ENCODE data around the gene RGS14.

RGS14 gene

GRCh38 chr5:177328545-177329231 is 29.0 kb upstream of the RGS14 start:
- Histone ChIP-seq H3K9me3 (ENCODE audit: control insufficient read depth in 2 of 2, low read length in 2 of 2) (no peaks in the 10 kb centered on the region), H3K4me3 (ENCODE audit: low read length in 2 of 2) (no peak overlapping the region), H3K27ac (ENCODE audit: low read depth in 2 of 2, low read length in 2 of 2) (no peak overlapping the region), H3K9ac (ENCODE audit: low read depth in 1 of 2, low read length in 2 of 2) (no peak overlapping the region), H3K36me3 (ENCODE audit: control insufficient read depth in 2 of 2, insufficient read depth in 2 of 2, low read length in 2 of 2) (peaks cover 30 to 45% of the 10 kb centered on the region in 2 donors), H3K4me1 (ENCODE audit: control insufficient read depth in 2 of 2, insufficient read depth in 2 of 2, low read length in 2 of 2) (peaks cover 0 to 4% of the 10 kb centered on the region in 2 donors), H3K27me3 (ENCODE audit: control insufficient read depth in 2 of 2, insufficient read depth in 2 of 2, low read length in 2 of 2) (no peaks in the 10 kb centered on the region)

GRCh38 chr5:177329883-177330282 is 27.8 kb upstream of the RGS14 start:
- no peaks in the 10 kb centered on the region for H3K9me3 ChIP-seq (ENCODE audit: control insufficient read depth in 2 of 2, low read length in 2 of 2)
- peaks cover 42 to 57% of the 10 kb centered on the region in 2 donors for H3K36me3 ChIP-seq (ENCODE audit: control insufficient read depth in 2 of 2, insufficient read depth in 2 of 2, low read length in 2 of 2)
- no peak overlapping the region for H3K9ac ChIP-seq (ENCODE audit: low read depth in 1 of 2, low read length in 2 of 2)
- H3K27ac ChIP-seq (ENCODE audit: low read depth in 2 of 2, low read length in 2 of 2) = no peak overlapping the region
- H3K4me3 ChIP-seq (ENCODE audit: low read length in 2 of 2) = no peak overlapping the region
- no peaks in the 10 kb centered on the region for H3K27me3 ChIP-seq (ENCODE audit: control insufficient read depth in 2 of 2, insufficient read depth in 2 of 2, low read length in 2 of 2)
- H3K4me1 ChIP-seq (ENCODE audit: control insufficient read depth in 2 of 2, insufficient read depth in 2 of 2, low read length in 2 of 2) = peaks cover 0 to 4% of the 10 kb centered on the region in 2 donors

- Histone ChIP-seq H3K9me3 (ENCODE audit: control insufficient read depth in 2 of 2, low read length in 2 of 2) (no peaks in the 10 kb centered on the region), H3K27ac (ENCODE audit: low read depth in 2 of 2, low read length in 2 of 2) (no peak overlapping the region), H3K9ac (ENCODE audit: low read depth in 1 of 2, low read length in 2 of 2) (no peak overlapping the region), H3K4me1 (ENCODE audit: control insufficient read depth in 2 of 2, insufficient read depth in 2 of 2, low read length in 2 of 2) (peaks cover 0 to 2% of the 10 kb centered on the region in 2 donors), H3K4me3 (ENCODE audit: low read length in 2 of 2) (no peak overlapping the region), H3K27me3 (ENCODE audit: control insufficient read depth in 2 of 2, insufficient read depth in 2 of 2, low read length in 2 of 2) (no peaks in the 10 kb centered on the region), H3K36me3 (ENCODE audit: control insufficient read depth in 2 of 2, insufficient read depth in 2 of 2, low read length in 2 of 2) (peaks cover 55 to 70% of the 10 kb centered on the region in 2 donors)
Observed at GRCh38 chr5:177330991-177331842, 26.5 kb upstream of the RGS14 start.

DNA sequence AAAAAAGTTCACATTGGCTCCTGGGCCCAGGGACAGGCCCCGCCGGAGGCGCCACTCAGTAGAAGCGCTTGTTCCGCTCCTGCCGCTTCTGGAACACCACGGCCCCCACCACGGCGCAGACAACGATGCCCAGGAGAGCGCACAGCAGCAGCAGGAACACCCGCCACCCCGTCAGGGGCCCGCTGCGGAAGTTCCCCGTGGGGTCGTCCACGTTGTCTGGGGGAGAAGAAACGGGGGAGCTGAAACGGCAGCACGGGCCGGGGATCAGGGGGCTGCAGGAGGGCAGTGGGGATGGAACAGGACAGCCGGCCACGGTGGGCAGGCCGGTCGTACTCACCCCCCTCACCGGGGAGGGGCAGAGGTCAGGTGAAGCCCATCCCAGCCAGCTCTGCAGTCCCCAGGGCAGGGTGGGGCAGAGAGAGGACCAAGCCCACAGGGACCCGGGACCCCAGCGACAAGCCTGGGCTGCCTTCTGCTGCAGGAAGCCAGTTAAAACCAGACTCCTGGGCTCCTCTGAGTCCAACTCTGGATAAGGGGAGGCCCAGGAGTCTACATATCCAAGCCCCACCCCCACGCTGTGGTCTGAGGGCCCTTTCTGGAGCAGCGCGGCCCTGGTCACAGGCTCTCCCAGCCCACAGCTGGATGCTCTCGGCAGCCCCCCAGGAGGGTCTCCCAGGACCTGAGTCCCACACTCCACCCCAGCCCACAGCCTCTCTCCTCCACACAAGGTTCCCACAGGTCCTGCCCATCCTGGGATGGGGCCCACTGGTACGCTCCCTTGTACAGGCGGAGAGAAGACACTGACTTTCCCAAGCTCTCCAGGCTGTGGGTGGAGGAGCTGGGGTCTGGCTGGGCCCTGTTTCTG is 25.5 kb upstream of the RGS14 start:
- Histone ChIP-seq H3K36me3 (ENCODE audit: control insufficient read depth in 2 of 2, insufficient read depth in 2 of 2, low read length in 2 of 2) (peaks cover 66 to 79% of the 10 kb centered on the region in 2 donors), H3K4me1 (ENCODE audit: control insufficient read depth in 2 of 2, insufficient read depth in 2 of 2, low read length in 2 of 2) (no peaks in the 10 kb centered on the region), H3K4me3 (ENCODE audit: low read length in 2 of 2) (no peak overlapping the region)

DNA sequence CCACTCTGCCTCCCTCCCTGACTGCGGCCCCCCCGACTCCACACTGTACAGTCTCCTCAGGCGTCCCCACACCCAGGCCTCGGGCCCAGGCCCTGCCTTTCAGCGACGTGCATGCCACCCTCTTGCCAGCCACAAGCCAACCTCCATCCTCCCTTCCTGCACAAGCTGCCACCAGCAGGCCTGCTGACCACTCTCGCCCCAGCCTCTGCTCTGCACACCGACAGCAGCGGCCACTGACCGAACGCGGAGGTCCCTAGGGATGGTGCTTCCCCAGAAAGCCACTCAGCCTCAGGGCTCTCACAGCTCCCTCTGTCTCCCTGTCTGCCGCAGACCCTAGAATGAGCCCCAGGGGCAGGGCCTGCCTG is 24.8 kb upstream of the RGS14 start:
- no peak overlapping the region for H3K4me3 ChIP-seq (ENCODE audit: low read length in 2 of 2)
- H3K27me3 ChIP-seq (ENCODE audit: control insufficient read depth in 2 of 2, insufficient read depth in 2 of 2, low read length in 2 of 2) = no peaks in the 10 kb centered on the region
- peaks cover 72 to 81% of the 10 kb centered on the region in 2 donors for H3K36me3 ChIP-seq (ENCODE audit: control insufficient read depth in 2 of 2, insufficient read depth in 2 of 2, low read length in 2 of 2)
- H3K27ac ChIP-seq (ENCODE audit: low read depth in 2 of 2, low read length in 2 of 2) = no peak overlapping the region
- no peaks in the 10 kb centered on the region for H3K4me1 ChIP-seq (ENCODE audit: control insufficient read depth in 2 of 2, insufficient read depth in 2 of 2, low read length in 2 of 2)
- no peaks in the 10 kb centered on the region for H3K9me3 ChIP-seq (ENCODE audit: control insufficient read depth in 2 of 2, low read length in 2 of 2)
- no peak overlapping the region for H3K9ac ChIP-seq (ENCODE audit: low read depth in 1 of 2, low read length in 2 of 2)

More for the DNA sequence above, 25.5 kb upstream of the RGS14 start:
- no peak overlapping the region for H3K9ac ChIP-seq (ENCODE audit: low read depth in 1 of 2, low read length in 2 of 2)
- no peaks in the 10 kb centered on the region for H3K9me3 ChIP-seq (ENCODE audit: control insufficient read depth in 2 of 2, low read length in 2 of 2)
- no peak overlapping the region for H3K27ac ChIP-seq (ENCODE audit: low read depth in 2 of 2, low read length in 2 of 2)
- no peaks in the 10 kb centered on the region for H3K27me3 ChIP-seq (ENCODE audit: control insufficient read depth in 2 of 2, insufficient read depth in 2 of 2, low read length in 2 of 2)

DNA sequence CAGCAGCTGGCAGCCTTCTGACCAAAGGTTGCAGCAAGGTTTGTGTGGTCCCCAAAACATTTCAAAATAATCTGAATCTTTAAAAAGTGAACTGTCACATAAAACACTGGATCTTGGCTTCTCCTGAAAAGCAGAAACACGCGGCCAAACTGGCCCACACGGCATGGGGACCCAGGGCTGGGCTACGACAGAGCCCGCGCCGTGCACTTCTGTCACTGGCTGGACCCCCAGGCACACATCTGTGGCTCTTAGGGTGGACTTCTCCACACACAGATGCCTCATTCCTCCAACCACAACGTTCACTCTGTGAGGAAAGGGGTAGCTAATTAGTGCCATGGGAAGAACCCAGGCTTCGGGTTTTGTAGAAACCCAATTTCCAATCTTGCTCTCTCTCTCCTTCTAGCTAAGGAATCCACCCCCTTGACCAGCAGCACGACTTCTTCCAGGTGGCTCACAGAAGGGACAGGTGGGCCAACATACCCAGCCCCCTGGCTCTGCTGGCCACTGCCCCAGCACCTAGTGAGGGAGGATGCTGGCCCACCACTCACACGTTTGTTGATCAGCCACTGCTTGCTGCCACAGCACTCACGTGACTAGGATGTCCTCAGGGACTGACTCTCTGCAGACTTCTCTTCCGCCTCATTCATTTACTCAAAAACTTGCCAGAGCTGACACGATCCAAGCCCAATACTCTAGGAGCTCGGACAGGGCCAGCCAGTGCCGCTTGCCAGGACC is 24.1 kb upstream of the RGS14 start:
- H3K9ac ChIP-seq (ENCODE audit: low read depth in 1 of 2, low read length in 2 of 2) = no peak overlapping the region
- H3K4me3 ChIP-seq (ENCODE audit: low read length in 2 of 2) = no peak overlapping the region
- no peaks in the 10 kb centered on the region for H3K27me3 ChIP-seq (ENCODE audit: control insufficient read depth in 2 of 2, insufficient read depth in 2 of 2, low read length in 2 of 2)
- H3K27ac ChIP-seq (ENCODE audit: low read depth in 2 of 2, low read length in 2 of 2) = no peak overlapping the region
- H3K36me3 ChIP-seq (ENCODE audit: control insufficient read depth in 2 of 2, insufficient read depth in 2 of 2, low read length in 2 of 2) = peaks cover 77 to 86% of the 10 kb centered on the region in 2 donors
- no peaks in the 10 kb centered on the region for H3K4me1 ChIP-seq (ENCODE audit: control insufficient read depth in 2 of 2, insufficient read depth in 2 of 2, low read length in 2 of 2)
- no peaks in the 10 kb centered on the region for H3K9me3 ChIP-seq (ENCODE audit: control insufficient read depth in 2 of 2, low read length in 2 of 2)

DNA sequence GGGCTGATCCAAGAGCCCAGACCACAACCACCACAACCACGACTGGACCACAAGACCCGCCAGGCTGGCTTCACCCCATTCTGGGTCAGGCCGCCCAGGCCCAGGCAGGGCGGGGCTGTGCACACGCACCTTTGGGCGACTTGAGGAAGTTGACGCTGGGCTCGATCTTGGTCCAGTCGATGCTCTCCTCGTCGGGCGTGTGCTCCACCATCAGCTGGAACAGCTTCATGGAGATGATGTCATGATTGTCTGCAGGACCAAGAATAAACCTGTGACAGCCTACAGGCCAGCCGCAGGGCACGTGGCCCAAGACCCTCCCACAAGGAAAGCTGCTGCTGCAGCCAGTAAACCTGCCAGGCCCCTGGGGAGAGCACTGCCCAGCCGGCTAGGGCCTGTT is 23.6 kb upstream of the RGS14 start:
- Histone ChIP-seq H3K9me3 (ENCODE audit: control insufficient read depth in 2 of 2, low read length in 2 of 2) (no peaks in the 10 kb centered on the region), H3K27me3 (ENCODE audit: control insufficient read depth in 2 of 2, insufficient read depth in 2 of 2, low read length in 2 of 2) (no peaks in the 10 kb centered on the region), H3K36me3 (ENCODE audit: control insufficient read depth in 2 of 2, insufficient read depth in 2 of 2, low read length in 2 of 2) (peaks cover 80 to 90% of the 10 kb centered on the region in 2 donors), H3K9ac (ENCODE audit: low read depth in 1 of 2, low read length in 2 of 2) (no peak overlapping the region), H3K4me1 (ENCODE audit: control insufficient read depth in 2 of 2, insufficient read depth in 2 of 2, low read length in 2 of 2) (no peaks in the 10 kb centered on the region), H3K4me3 (ENCODE audit: low read length in 2 of 2) (no peak overlapping the region), H3K27ac (ENCODE audit: low read depth in 2 of 2, low read length in 2 of 2) (no peak overlapping the region)

- H3K4me3 ChIP-seq (ENCODE audit: low read length in 2 of 2) = no peak overlapping the region
- no peak overlapping the region for H3K27ac ChIP-seq (ENCODE audit: low read depth in 2 of 2, low read length in 2 of 2)
- no peaks in the 10 kb centered on the region for H3K4me1 ChIP-seq (ENCODE audit: control insufficient read depth in 2 of 2, insufficient read depth in 2 of 2, low read length in 2 of 2)
- H3K9ac ChIP-seq (ENCODE audit: low read depth in 1 of 2, low read length in 2 of 2) = no peak overlapping the region
- peaks cover 77 to 88% of the 10 kb centered on the region in 2 donors for H3K36me3 ChIP-seq (ENCODE audit: control insufficient read depth in 2 of 2, insufficient read depth in 2 of 2, low read length in 2 of 2)
- no peaks in the 10 kb centered on the region for H3K9me3 ChIP-seq (ENCODE audit: control insufficient read depth in 2 of 2, low read length in 2 of 2)
- H3K27me3 ChIP-seq (ENCODE audit: control insufficient read depth in 2 of 2, insufficient read depth in 2 of 2, low read length in 2 of 2) = no peaks in the 10 kb centered on the region
Observed at GRCh38 chr5:177334781-177335700, 22.7 kb upstream of the RGS14 start.

- H3K4me3 ChIP-seq (ENCODE audit: low read length in 2 of 2) = no peak overlapping the region
- no peak overlapping the region for H3K27ac ChIP-seq (ENCODE audit: low read depth in 2 of 2, low read length in 2 of 2)
- H3K9ac ChIP-seq (ENCODE audit: low read depth in 1 of 2, low read length in 2 of 2) = no peak overlapping the region
- H3K27me3 ChIP-seq (ENCODE audit: control insufficient read depth in 2 of 2, insufficient read depth in 2 of 2, low read length in 2 of 2) = no peaks in the 10 kb centered on the region
- H3K36me3 ChIP-seq (ENCODE audit: control insufficient read depth in 2 of 2, insufficient read depth in 2 of 2, low read length in 2 of 2) = peaks cover 72 to 85% of the 10 kb centered on the region in 2 donors
- H3K4me1 ChIP-seq (ENCODE audit: control insufficient read depth in 2 of 2, insufficient read depth in 2 of 2, low read length in 2 of 2) = no peaks in the 10 kb centered on the region
- no peaks in the 10 kb centered on the region for H3K9me3 ChIP-seq (ENCODE audit: control insufficient read depth in 2 of 2, low read length in 2 of 2)
Observed at GRCh38 chr5:177335701-177336065, 22.0 kb upstream of the RGS14 start.
